Fibroblast of lung (primary cell): ENCODE results near the gene SEMA5B. TPM values are rescaled to one million over a fixed set of nuclear protein-coding genes. Genes with fewer than 3 reads are reported as not detected.

Source experiments
- DNase-seq, 2 donors: peaks; one replicate each; pipeline versions ENCODE4 v3.0.0 to v3.0.0-alpha.2; 2010; ENCODE audit warnings: low read depth in 2 of 2
- H2AFZ ChIP-seq: 2 replicates; pipeline ENCODE4 v1.5.1; 2012; ENCODE audit warnings: low read length, control low read depth, inconsistent platforms
- H3K27ac ChIP-seq: 2 replicates; pipeline ENCODE4 v1.5.1; 2011; ENCODE audit warnings: low read length, control low read depth; ENCODE audit not compliant: insufficient read depth
- H3K27me3 ChIP-seq: 2 replicates; pipeline ENCODE4 v1.5.1; 2011; ENCODE audit warnings: mild to moderate bottlenecking, low read length; ENCODE audit not compliant: control insufficient read depth, insufficient read depth
- H3K36me3 ChIP-seq: 2 replicates; pipeline ENCODE4 v1.5.1; 2011; ENCODE audit warnings: low read length; ENCODE audit not compliant: control insufficient read depth, insufficient read depth
- H3K4me1 ChIP-seq: 2 replicates; pipeline ENCODE4 v1.5.1; 2011; ENCODE audit warnings: low read length; ENCODE audit not compliant: control insufficient read depth, insufficient read depth; ENCODE audit errors: extremely low read depth
- H3K4me2 ChIP-seq: 2 replicates; pipeline ENCODE4 v1.5.1; 2011; ENCODE audit warnings: low read length, control low read depth; ENCODE audit not compliant: insufficient read depth; ENCODE audit errors: extremely low read depth
- H3K4me3 ChIP-seq, 4 experiments: fragments of 200-600 bp in 1 of 4; sonication (generic) in 1 of 4; replicated peaks in 1 of 4; 2 replicates each; pipeline ENCODE4 v1.5.1; 2011 to 2016; ENCODE audit warnings: low read length in 4 of 4, low read depth in 3 of 4, mild to moderate bottlenecking in 3 of 4, control low read depth in 2 of 4, inconsistent platforms in 1 of 4, mixed read lengths in 1 of 4; ENCODE audit not compliant: insufficient read depth in 1 of 4; ENCODE audit errors: control extremely low read depth in 1 of 4
- H3K79me2 ChIP-seq: 2 replicates; pipeline ENCODE4 v1.5.1; 2012; ENCODE audit warnings: mild to moderate bottlenecking, low read length, inconsistent platforms; ENCODE audit not compliant: control insufficient read depth, insufficient read depth
- H3K9ac ChIP-seq: 2 replicates; pipeline ENCODE4 v1.5.1; 2011; ENCODE audit warnings: mild to moderate bottlenecking, low read length, control low read depth; ENCODE audit not compliant: insufficient read depth
- H3K9me3 ChIP-seq: 2 replicates; pipeline ENCODE4 v1.5.1; 2012; ENCODE audit warnings: low read depth, low read length; ENCODE audit not compliant: control insufficient read depth, insufficient read depth
- H4K20me1 ChIP-seq: 2 replicates; pipeline ENCODE4 v1.5.1; 2011; ENCODE audit warnings: low read length; ENCODE audit not compliant: control insufficient read depth, insufficient read depth; ENCODE audit errors: extremely low read depth
- CTCF ChIP-seq, 2 donors: IDR thresholded peaks in 1 of 2; conservative IDR thresholded peaks in 1 of 2; 1 replicate in 1 of 2; 2 replicates in 1 of 2; pipeline ENCODE4 v1.5.1; 2011 to 2012; ENCODE audit warnings: low read length in 2 of 2, control low read depth in 1 of 2, inconsistent platforms in 1 of 2, low read depth in 1 of 2, mild to moderate bottlenecking in 1 of 2
- EZH2 ChIP-seq: IDR thresholded peaks from 2 replicates; pipeline ENCODE4 v1.5.1; 2012; ENCODE audit warnings: low read length, control low read depth, mild to moderate bottlenecking; ENCODE audit errors: missing control alignments
- polyA plus RNA-seq, 2 donors: library from polyadenylated mRNA; depleted of rRNA in 1 of 2; stranded (reverse) in 1 of 2; unstranded in 1 of 2; fragments of >200 nt; gene quantifications; 2 replicates each; pipeline ENCODE4 v1.2.1, GENCODE V29; 2011 to 2012; ENCODE audit warnings: missing spikeins in 1 of 2
- total RNA-seq: library from RNA; depleted of rRNA; stranded (reverse); fragments of >200 nt; gene quantifications from 2 replicates; pipeline ENCODE4 v1.2.1, GENCODE V29; 2014

The SEMA5B gene
- total and polyA plus RNA-seq, 2 donors (not counting 1 experiment from before 2014, with no cell fraction given), result not detected

GRCh38 chr3:123046262-123047061 lies 18.9 kb upstream of the SEMA5B start:
- DNase-seq, result no peak
- no peak overlapping the region for H3K4me2 ChIP-seq
- H3K9ac ChIP-seq, result no peak overlapping the region
- H3K27ac ChIP-seq, result no peak overlapping the region
- no peaks in the 10 kb centered on the region for H3K9me3 ChIP-seq
- no peaks in the 10 kb centered on the region for H3K79me2 ChIP-seq
- H3K4me1 ChIP-seq, result no peaks in the 10 kb centered on the region
- TF ChIP-seq CTCF (conservative IDR thresholded peaks at IDR 0.05 in 1 of 2, IDR thresholded peaks at IDR 0.05 in 1 of 2; ENCODE audit: low read depth in 1 of 2, low read length in 2 of 2) (no peak), EZH2 (no peak)
- H3K36me3 ChIP-seq, result no peaks in the 10 kb centered on the region
- no peak overlapping the region for H2AFZ ChIP-seq
- peaks cover 3% of the 10 kb centered on the region for H3K27me3 ChIP-seq
- H3K4me3 ChIP-seq, result no peak overlapping the region
- H4K20me1 ChIP-seq, result no peaks in the 10 kb centered on the region

DNA sequence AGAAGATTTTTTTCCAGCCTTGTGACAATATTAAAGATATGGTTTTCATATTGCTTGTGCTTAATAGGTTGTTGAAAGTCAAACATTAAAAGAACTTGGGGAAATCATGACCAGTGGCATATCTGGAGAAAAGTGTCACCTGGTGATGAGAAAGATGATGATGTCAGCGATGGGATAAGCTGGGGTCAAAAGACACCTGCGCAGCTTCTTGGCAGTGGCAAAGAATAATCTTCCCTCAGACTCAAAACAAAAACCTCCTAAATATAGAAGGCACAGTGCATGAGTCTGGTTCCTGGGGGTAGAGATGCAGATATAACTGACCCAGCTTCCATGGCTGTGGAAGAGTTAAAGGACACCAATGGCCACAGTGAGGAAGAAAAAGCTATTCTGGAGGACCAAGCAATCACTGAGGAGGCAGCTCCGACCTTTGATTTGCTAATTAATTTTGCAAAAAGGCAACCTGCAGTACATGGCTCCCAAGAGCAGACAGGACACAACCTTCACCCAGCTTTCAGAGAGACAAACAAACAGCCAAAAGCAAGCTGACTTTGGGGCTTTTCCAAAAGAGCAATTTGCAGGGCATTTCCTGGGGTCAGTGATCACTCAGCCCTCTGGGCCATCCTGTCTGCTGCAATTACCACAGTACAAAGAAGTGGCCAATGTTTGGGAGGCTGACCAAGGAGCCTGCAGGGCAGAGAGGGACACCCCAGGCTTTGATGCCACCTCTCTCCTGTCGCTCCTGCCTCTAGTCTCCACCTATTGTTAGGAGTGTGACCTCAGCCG lies 17.6 kb upstream of the SEMA5B start:
- no peaks in the 10 kb centered on the region for H4K20me1 ChIP-seq
- no peak overlapping the region for H3K4me3 ChIP-seq
- no peaks in the 10 kb centered on the region for H3K79me2 ChIP-seq
- no peaks in the 10 kb centered on the region for H3K4me1 ChIP-seq
- no peaks in the 10 kb centered on the region for H3K36me3 ChIP-seq
- no peak for TF ChIP-seq CTCF (conservative IDR thresholded peaks at IDR 0.05 in 1 of 2, IDR thresholded peaks at IDR 0.05 in 1 of 2; ENCODE audit: low read depth in 1 of 2, low read length in 2 of 2)
- TF ChIP-seq EZH2, result no peak
- no peak overlapping the region for H2AFZ ChIP-seq
- no peak overlapping the region for H3K4me2 ChIP-seq
- no peaks in the 10 kb centered on the region for H3K9me3 ChIP-seq
- H3K27ac ChIP-seq, result no peak overlapping the region
- no peak overlapping the region for H3K9ac ChIP-seq
- no peak for DNase-seq
- peaks cover 3% of the 10 kb centered on the region for H3K27me3 ChIP-seq

DNA sequence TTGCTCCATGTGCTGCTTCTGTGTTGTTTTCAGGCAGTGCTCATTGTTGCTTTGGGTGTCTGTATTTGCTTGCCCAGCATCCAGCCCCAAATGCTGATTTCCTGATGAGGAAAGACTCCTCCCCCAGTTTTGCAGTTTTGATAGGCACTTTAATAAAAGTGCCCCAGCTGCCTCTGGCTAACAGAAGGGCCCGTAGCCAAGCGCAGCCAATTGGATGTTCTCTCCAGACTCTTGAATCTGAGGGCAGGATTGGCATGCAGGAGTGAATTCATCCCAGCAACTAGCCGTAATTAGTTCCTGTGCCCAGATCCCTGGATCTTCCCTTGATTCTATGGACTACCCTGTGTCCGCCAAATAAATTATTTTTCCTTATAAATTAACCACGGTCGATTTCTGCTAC lies 14.8 kb upstream of the SEMA5B start:
- Histone ChIP-seq H3K4me2 (no peak overlapping the region), H3K79me2 (no peaks in the 10 kb centered on the region), H2AFZ (no peak overlapping the region), H3K4me3 (no peak overlapping the region), H3K27ac (no peak overlapping the region), H3K27me3 (peaks cover 8% of the 10 kb centered on the region), H3K9me3 (no peaks in the 10 kb centered on the region), H3K4me1 (no peaks in the 10 kb centered on the region), H3K36me3 (no peaks in the 10 kb centered on the region), H3K9ac (no peak overlapping the region), H4K20me1 (no peaks in the 10 kb centered on the region)
- no peak for DNase-seq
- no peak for TF ChIP-seq EZH2
- TF ChIP-seq CTCF (conservative IDR thresholded peaks at IDR 0.05 in 1 of 2, IDR thresholded peaks at IDR 0.05 in 1 of 2; ENCODE audit: low read depth in 1 of 2, low read length in 2 of 2), result no peak
